SU-DHL-6 (cell line): ENCODE results near the gene ADARB2.

Experiments used
- H2AFZ ChIP-seq: fragments of 200-600 bp; sonication (generic); 2 replicates; pipeline ENCODE4 v1.6.1; 2014; ENCODE audit warnings: low read depth, mild to moderate bottlenecking, moderate library complexity, mixed read lengths, antibody characterized with exemption, low read length; ENCODE audit not compliant: severe bottlenecking
- H3F3A ChIP-seq: fragments of 200-600 bp; shearing (Covaris generic); 2 replicates; pipeline ENCODE4 v1.6.0; 2016; ENCODE audit warnings: antibody characterized with exemption, mild to moderate bottlenecking; ENCODE audit not compliant: insufficient read depth
- H3K27ac ChIP-seq: fragments of 200-600 bp; sonication (generic); 2 replicates; pipeline ENCODE4 v1.5.1; 2016; ENCODE audit warnings: low read depth, mild to moderate bottlenecking, low read length, moderate library complexity, mixed read lengths
- H3K27me3 ChIP-seq: fragments of 200-600 bp; sonication (generic), shearing (Covaris generic); 2 replicates; pipeline ENCODE4 v1.6.0; 2014; ENCODE audit warnings: mild to moderate bottlenecking, low read length
- H3K36me3 ChIP-seq: fragments of 200-600 bp; sonication (generic); 2 replicates; pipeline ENCODE4 v1.6.1; 2014; ENCODE audit warnings: mild to moderate bottlenecking, low read length, mixed read lengths
- H3K4me2 ChIP-seq: fragments of 300-600, 200-600 bp; shearing (Covaris generic), sonication (generic); 2 replicates; pipeline ENCODE4 v1.6.0; 2014; ENCODE audit warnings: low read length, low read depth, mild to moderate bottlenecking; ENCODE audit not compliant: poor library complexity, severe bottlenecking
- H3K4me3 ChIP-seq: fragments of 200-600 bp; sonication (generic); 2 replicates; pipeline ENCODE4 v1.5.1; 2014; ENCODE audit warnings: antibody characterized with exemption, low read length, mild to moderate bottlenecking, mixed read lengths; ENCODE audit not compliant: insufficient read depth, poor library complexity, severe bottlenecking
- H3K79me2 ChIP-seq: fragments of 200-600 bp; sonication (generic); 2 replicates; pipeline ENCODE4 v1.6.1; 2014; ENCODE audit warnings: mild to moderate bottlenecking, low read length, moderate library complexity; ENCODE audit not compliant: insufficient read depth
- H3K9ac ChIP-seq: fragments of 200-600 bp; sonication (generic); 2 replicates; pipeline ENCODE4 v1.7.0; 2014; ENCODE audit warnings: mild to moderate bottlenecking, low read length
- H3K9me2 ChIP-seq: fragments of 200-600 bp; sonication (generic); replicated peaks from 2 replicates; pipeline ENCODE4 v1.6.1; 2014; ENCODE audit warnings: low read length; ENCODE audit not compliant: insufficient read depth
- H3K9me3 ChIP-seq: fragments of 200-600 bp; sonication (generic); 2 replicates; pipeline ENCODE4 v1.6.1; 2014; ENCODE audit warnings: low read length, mixed read lengths; ENCODE audit not compliant: insufficient read depth
- H4K20me1 ChIP-seq: fragments of 200-600 bp; sonication (generic); 2 replicates; pipeline ENCODE4 v1.6.1; 2014; ENCODE audit warnings: low read depth, mild to moderate bottlenecking, antibody characterized with exemption, low read length, moderate library complexity, mixed read lengths
- CTCF ChIP-seq: fragments of 200-600 bp; sonication (generic); IDR thresholded peaks from one replicate; pipeline ENCODE4 v1.5.1; 2017; ENCODE audit warnings: antibody characterized with exemption, mild to moderate bottlenecking, low read length, moderate library complexity; ENCODE audit not compliant: insufficient read depth, poor library complexity, severe bottlenecking
- EZH2phosphoT487 ChIP-seq: fragments of 200-600 bp; sonication (generic), shearing (Covaris generic); conservative IDR thresholded peaks from 2 replicates; pipeline ENCODE4 v1.6.1; 2018; ENCODE audit warnings: mild to moderate bottlenecking, antibody characterized with exemption, low read length, moderate library complexity, mixed read lengths

Gene ADARB2

GRCh38 chr10:1698185-1698584 lies 39.1 kb downstream of the ADARB2 start:
- no peak for TF ChIP-seq EZH2phosphoT487
- Histone ChIP-seq H2AFZ (no peak overlapping the region), H3K9ac (no peak overlapping the region), H3K79me2 (no peaks in the 10 kb centered on the region), H3K4me3 (no peak overlapping the region), H3F3A (no peaks in the 10 kb centered on the region), H3K9me2 (no peaks in the 10 kb centered on the region), H4K20me1 (no peaks in the 10 kb centered on the region), H3K9me3 (no peaks in the 10 kb centered on the region), H3K27ac (no peak overlapping the region), H3K27me3 (no peaks in the 10 kb centered on the region), H3K4me2 (no peak overlapping the region), H3K36me3 (no peaks in the 10 kb centered on the region)

- H3K4me3 ChIP-seq = no peak overlapping the region
- H3K9me2 ChIP-seq = no peaks in the 10 kb centered on the region
- H3K36me3 ChIP-seq = no peaks in the 10 kb centered on the region
- H4K20me1 ChIP-seq = no peaks in the 10 kb centered on the region
- H3K79me2 ChIP-seq = no peaks in the 10 kb centered on the region
- no peak for TF ChIP-seq EZH2phosphoT487
- TF ChIP-seq CTCF = no peak
- H3K4me2 ChIP-seq = no peak overlapping the region
- no peaks in the 10 kb centered on the region for H3K9me3 ChIP-seq
- H3K9ac ChIP-seq = no peak overlapping the region
- no peaks in the 10 kb centered on the region for H3K27me3 ChIP-seq
- H3K27ac ChIP-seq = no peak overlapping the region
- H3F3A ChIP-seq = no peaks in the 10 kb centered on the region
- no peak overlapping the region for H2AFZ ChIP-seq
Measured at GRCh38 chr10:1696106-1696505, 41.2 kb downstream of the ADARB2 start.

- H2AFZ ChIP-seq = no peak overlapping the region
- no peaks in the 10 kb centered on the region; the same call in 1 of the 2 replicates for H3K27me3 ChIP-seq
- no peaks in the 10 kb centered on the region for H3F3A ChIP-seq
- no peak overlapping the region for H3K27ac ChIP-seq
- H3K4me2 ChIP-seq = no peak overlapping the region
- TF ChIP-seq EZH2phosphoT487 (no peak), CTCF (no peak)
- no peak overlapping the region for H3K9ac ChIP-seq
- H3K4me3 ChIP-seq = no peak overlapping the region
- no peaks in the 10 kb centered on the region for H3K36me3 ChIP-seq
- H3K9me3 ChIP-seq = no peaks in the 10 kb centered on the region
- H4K20me1 ChIP-seq = no peaks in the 10 kb centered on the region
- no peaks in the 10 kb centered on the region for H3K9me2 ChIP-seq
- H3K79me2 ChIP-seq = no peaks in the 10 kb centered on the region
Measured at GRCh38 chr10:1690086-1690485, 47.2 kb downstream of the ADARB2 start.

GRCh38 chr10:1688531-1688930 lies 48.8 kb downstream of the ADARB2 start:
- H3K9ac ChIP-seq = no peak overlapping the region
- no peak for TF ChIP-seq EZH2phosphoT487
- TF ChIP-seq CTCF = no peak
- H3K4me3 ChIP-seq = no peak overlapping the region
- no peaks in the 10 kb centered on the region for H3K36me3 ChIP-seq
- H3K27ac ChIP-seq = no peak overlapping the region
- H3K79me2 ChIP-seq = no peaks in the 10 kb centered on the region
- H3F3A ChIP-seq = no peaks in the 10 kb centered on the region
- H3K9me2 ChIP-seq = no peaks in the 10 kb centered on the region
- H3K9me3 ChIP-seq = no peaks in the 10 kb centered on the region
- no peaks in the 10 kb centered on the region for H4K20me1 ChIP-seq
- H3K27me3 ChIP-seq = no peaks in the 10 kb centered on the region; the same call in 1 of the 2 replicates
- H3K4me2 ChIP-seq = no peak overlapping the region
- H2AFZ ChIP-seq = no peak overlapping the region
